Dermis blood vessel endothelial cell (primary cell): ENCODE results near the gene VWA7. TPM values are rescaled to one million over a fixed set of nuclear protein-coding genes. Genes with fewer than 3 reads are reported as not detected.
"Not testable (repeated sequence)": the region's sequence is repeated elsewhere in the genome, so short reads cannot be mapped to it uniquely, and the experiment has no call there.

Experiments
- DNase-seq: peaks from one replicate; pipeline ENCODE4 v3.0.0; 2010
- total RNA-seq: library from RNA; depleted of rRNA; stranded (reverse); fragments of >200 nt; gene quantifications from 2 replicates; pipeline ENCODE4 v1.2.3, GENCODE V29; 2014

Gene VWA7
- total RNA-seq, 1 donor from 2014 or later = 0.34 TPM

GRCh38 chr6:31799781-31800180 lies 22.7 kb upstream of the VWA7 start:
- no peak for DNase-seq

- DNase-seq = peak; percentile 44
These were observed 20.5 kb upstream of the VWA7 start for GRCh38 chr6:31797588-31797987.

- DNase-seq = no peak
These were observed 19.9 kb upstream of the VWA7 start for GRCh38 chr6:31796993-31797385.

- DNase-seq = peak; percentile 94
These were observed 18.6 kb upstream of the VWA7 start, which contains the start of gene VARS1 for GRCh38 chr6:31795616-31796298. Gene VARS1, minus strand, starts transcription at chr6:31795752. Its CDS starts 535 bp downstream, at chr6:31795217.

GRCh38 chr6:31794866-31795615 lies 17.9 kb upstream of the VWA7 start:
- peak; percentile 23 for DNase-seq

GRCh38 chr6:31794294-31794865 lies 17.3 kb upstream of the VWA7 start:
- peak; percentile 41 for DNase-seq

GRCh38 chr6:31793927-31794245 lies 16.8 kb upstream of the VWA7 start:
- not testable (repeated sequence) for DNase-seq

GRCh38 chr6:31792761-31793171 lies 15.6 kb upstream of the VWA7 start:
- peak; percentile 65 for DNase-seq

GRCh38 chr6:31792090-31792374 lies 14.9 kb upstream of the VWA7 start:
- no peak for DNase-seq

GRCh38 chr6:31791324-31792089 lies 14.4 kb upstream of the VWA7 start:
- DNase-seq = peak; percentile 68

GRCh38 chr6:31785475-31785874 lies 8.3 kb upstream of the VWA7 start:
- DNase-seq = no peak

- DNase-seq = no peak
These were observed 7.2 kb upstream of the VWA7 start for GRCh38 chr6:31784098-31784925.

- no peak for DNase-seq
These were observed 5.2 kb upstream of the VWA7 start for GRCh38 chr6:31782126-31782855.

- DNase-seq = no peak
These were observed 4.4 kb upstream of the VWA7 start for GRCh38 chr6:31781244-31782125.

GRCh38 chr6:31780507-31781243 lies 3.5 kb upstream of the VWA7 start:
- no peak for DNase-seq

- DNase-seq = no peak
These were observed 2.8 kb upstream of the VWA7 start for GRCh38 chr6:31779908-31780307.

GRCh38 chr6:31778999-31779885 lies 2.1 kb upstream of the VWA7 start:
- no peak for DNase-seq

GRCh38 chr6:31778193-31778592 lies 1.1 kb upstream of the VWA7 start:
- DNase-seq = no peak

- no peak for DNase-seq
These were observed 531 bp upstream of the VWA7 start for GRCh38 chr6:31777667-31778050.
